ENCODE results near the gene SUGP2.

The SUGP2 gene

DNA sequence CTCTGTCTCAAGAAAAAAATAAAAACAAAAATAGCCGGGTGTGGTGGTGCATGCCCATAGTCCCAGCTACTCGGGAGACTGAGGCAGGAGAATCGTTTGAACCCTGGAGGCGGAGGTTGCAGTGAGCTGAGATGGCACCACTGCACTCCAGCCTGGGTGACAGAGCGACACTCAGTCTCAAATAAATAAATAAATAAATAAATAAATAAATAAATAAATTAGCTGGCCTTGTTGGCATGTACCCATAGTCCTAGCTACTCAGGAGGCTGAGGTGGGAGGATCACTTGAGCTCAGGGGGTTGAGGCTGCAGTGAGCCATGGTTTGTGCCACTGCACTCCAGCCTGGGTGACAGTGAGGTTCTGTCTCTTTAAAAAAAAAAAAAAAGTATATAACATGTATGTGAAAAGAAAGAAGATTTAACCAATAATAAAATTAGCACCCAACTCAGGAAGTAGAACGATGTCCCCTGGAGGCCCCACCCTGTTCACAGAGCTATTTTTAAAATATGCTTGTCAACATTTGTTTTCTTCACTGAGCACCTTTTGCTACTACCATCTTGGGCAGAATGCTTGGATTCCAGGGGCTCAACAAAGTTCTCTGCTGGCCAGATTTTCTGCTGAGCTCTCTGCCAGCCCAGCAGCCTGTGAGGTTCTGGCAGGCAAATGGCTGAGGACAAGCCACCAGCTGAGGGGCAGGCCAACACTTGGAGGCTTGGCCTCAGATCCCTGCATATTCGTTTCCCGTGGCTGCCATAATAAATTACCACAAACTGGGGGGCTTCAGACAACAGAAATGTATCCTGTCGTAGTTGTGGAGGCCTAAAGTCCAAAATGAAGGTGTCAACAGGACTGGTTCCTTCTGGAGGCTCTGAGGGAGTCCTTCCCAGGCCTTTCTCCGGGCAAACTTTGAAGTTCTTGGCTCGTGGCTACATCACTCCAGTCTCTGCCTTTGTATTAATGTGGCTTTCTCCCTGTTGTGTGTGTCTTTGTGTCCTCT lies 35.6 kb upstream of the SUGP2 start:
- no peak for DNase-seq (ENCODE audit: insufficient read length, low spot score)
- TF ChIP-seq POLR2AphosphoS5 (IDR thresholded peaks at IDR 0.05; ENCODE audit: low read depth, low read length) (no peak), SPI1 (IDR thresholded peaks at IDR 0.05; ENCODE audit: low read depth, low read length) (no peak), PAX5 (IDR thresholded peaks at IDR 0.05; ENCODE audit: insufficient read depth, low read length, severe bottlenecking) (no peak), POLR2A (IDR thresholded peaks at IDR 0.05; ENCODE audit: low read depth, low read length) (no peak), POU2F2 (IDR thresholded peaks at IDR 0.05; ENCODE audit: low read depth, low read length) (no peak), TAF1 (IDR thresholded peaks at IDR 0.05; ENCODE audit: low read depth, low read length) (no peak)

DNA sequence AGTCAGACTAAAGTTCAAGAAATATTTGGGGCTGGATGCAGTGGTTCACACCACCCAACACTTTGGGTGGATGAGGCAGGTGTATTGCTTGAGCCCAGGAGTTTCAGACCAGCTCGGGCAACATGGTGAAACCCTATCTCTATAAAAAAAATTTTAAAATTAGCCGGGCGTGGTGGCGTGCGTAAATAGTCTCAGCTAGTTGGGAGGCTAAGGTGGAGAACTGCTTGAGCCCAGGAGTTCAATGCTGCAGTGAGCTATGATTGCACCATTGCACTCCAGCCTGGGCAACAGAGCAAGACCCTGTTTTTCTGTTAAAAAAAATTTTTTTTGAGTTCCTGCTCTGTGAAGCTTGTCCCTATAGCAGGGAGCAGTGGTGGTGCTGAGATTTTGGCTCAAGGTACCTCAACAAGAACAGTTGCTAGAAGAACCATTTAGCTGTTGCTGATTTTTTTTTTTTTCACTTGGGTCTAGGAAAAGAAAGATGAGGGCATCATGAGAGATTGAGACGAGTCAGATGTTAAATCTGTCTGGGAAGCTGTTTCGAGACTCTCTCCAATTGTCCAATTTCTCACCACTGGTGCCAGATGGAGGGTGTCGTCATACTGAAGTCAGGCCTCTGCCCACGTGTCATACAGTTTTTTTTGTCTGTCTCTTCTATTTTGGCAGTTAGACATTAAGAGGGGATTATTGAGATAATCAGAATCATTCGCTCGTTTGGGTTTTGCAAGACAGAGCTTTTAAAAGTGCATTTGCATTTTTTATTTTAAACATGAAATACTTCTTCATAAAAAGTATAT lies 34.2 kb upstream of the SUGP2 start:
- no peak for FAIRE-seq
- TF ChIP-seq PAX5 (IDR thresholded peaks at IDR 0.05; ENCODE audit: insufficient read depth, low read length, severe bottlenecking) = no peak
- DNase-seq (ENCODE audit: insufficient read length, low spot score) = no peak

More for the DNA sequence above, 35.6 kb upstream of the SUGP2 start:
- FAIRE-seq = no peak

DNA sequence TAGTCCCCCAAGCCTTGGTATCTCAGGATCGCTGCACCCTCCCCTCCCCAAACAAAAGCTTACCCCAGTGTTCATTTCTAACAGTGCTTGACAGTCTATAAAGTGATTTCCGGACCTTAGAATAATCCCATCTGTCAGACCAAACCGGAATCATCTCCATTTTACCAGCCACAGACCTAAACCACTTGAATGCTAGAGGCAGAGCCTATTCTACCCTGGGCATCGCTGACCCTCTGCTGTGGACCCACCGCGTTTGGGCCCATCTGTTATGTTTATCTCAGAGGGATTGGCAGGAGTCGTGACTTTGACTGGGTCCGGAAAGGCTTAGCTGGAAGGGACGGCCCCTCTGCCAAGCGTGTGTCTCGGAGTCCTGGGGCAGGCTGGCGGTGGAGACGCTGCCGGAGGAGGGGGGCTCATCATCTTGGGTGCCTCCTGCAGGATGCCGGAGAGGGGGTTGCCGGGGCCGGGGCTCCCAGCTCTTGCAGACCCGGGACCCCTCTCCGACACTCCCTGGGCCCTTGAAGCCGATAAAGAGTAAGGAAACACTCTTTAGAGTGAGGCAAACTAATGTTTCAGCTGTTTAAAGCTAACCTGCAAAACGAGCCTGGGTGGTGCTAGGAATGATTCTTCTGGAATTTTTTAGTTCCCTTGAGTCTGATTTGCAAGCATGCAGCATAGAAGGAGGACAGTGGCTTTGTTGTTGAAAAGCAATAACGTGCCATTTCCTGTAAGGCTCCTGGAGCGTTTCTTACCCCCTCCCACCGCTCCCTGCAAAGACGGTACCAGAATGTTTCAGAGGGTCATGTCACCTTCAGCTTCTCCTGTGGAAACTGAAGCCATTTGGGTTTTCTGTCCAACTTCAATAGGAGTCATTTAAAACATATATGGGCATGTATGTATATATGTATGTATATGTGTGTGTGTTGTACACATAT lies 31.8 kb upstream of the SUGP2 start:
- TF ChIP-seq POLR2A (IDR thresholded peaks at IDR 0.05; ENCODE audit: low read depth, low read length) (no peak), PAX5 (IDR thresholded peaks at IDR 0.05; ENCODE audit: insufficient read depth, low read length, severe bottlenecking) (no peak), POU2F2 (IDR thresholded peaks at IDR 0.05; ENCODE audit: low read depth, low read length) (no peak), TAF1 (IDR thresholded peaks at IDR 0.05; ENCODE audit: low read depth, low read length) (no peak), SPI1 (IDR thresholded peaks at IDR 0.05; ENCODE audit: low read depth, low read length) (no peak), POLR2AphosphoS5 (IDR thresholded peaks at IDR 0.05; ENCODE audit: low read depth, low read length) (no peak)
- DNase-seq (ENCODE audit: insufficient read length, low spot score) (no peak), FAIRE-seq (no peak)

DNA sequence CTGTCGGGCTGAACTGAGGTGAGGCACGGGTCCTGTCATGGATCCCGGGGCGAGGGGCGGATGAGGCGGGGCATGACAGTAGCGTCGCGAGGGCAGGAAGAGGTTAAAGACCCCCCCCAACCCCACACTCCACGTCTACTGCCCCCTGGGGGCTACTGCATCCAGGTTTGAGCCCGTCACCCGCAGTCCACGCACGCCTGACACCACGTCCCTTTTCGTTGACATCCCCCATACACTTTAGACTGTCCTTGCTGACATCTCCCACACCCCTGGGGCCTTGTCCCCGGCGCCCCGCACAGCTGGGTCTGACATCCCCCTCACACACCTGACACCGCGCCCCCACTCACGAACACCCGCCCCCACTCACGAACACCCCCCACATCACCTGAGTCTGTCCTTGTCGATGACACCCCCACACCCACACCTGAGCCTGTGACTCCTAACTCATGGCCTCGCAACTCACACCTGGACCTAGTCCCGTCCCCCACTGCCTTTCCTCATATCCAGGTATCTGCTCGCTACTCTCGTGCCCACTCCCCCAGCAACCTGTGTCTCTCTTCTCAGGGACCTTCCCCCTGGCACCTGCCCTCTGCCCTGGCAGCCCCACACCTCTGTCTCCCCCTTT lies 30.9 kb upstream of the SUGP2 start:
- no peak for DNase-seq (ENCODE audit: insufficient read length, low spot score)
- TF ChIP-seq SPI1 (IDR thresholded peaks at IDR 0.05; ENCODE audit: low read depth, low read length) (no peak), POU2F2 (IDR thresholded peaks at IDR 0.05; ENCODE audit: low read depth, low read length) (no peak), PAX5 (IDR thresholded peaks at IDR 0.05; ENCODE audit: insufficient read depth, low read length, severe bottlenecking) (no peak), TAF1 (IDR thresholded peaks at IDR 0.05; ENCODE audit: low read depth, low read length) (no peak), POLR2A (IDR thresholded peaks at IDR 0.05; ENCODE audit: low read depth, low read length) (no peak), POLR2AphosphoS5 (IDR thresholded peaks at IDR 0.05; ENCODE audit: low read depth, low read length) (no peak)
- no peak for FAIRE-seq

DNA sequence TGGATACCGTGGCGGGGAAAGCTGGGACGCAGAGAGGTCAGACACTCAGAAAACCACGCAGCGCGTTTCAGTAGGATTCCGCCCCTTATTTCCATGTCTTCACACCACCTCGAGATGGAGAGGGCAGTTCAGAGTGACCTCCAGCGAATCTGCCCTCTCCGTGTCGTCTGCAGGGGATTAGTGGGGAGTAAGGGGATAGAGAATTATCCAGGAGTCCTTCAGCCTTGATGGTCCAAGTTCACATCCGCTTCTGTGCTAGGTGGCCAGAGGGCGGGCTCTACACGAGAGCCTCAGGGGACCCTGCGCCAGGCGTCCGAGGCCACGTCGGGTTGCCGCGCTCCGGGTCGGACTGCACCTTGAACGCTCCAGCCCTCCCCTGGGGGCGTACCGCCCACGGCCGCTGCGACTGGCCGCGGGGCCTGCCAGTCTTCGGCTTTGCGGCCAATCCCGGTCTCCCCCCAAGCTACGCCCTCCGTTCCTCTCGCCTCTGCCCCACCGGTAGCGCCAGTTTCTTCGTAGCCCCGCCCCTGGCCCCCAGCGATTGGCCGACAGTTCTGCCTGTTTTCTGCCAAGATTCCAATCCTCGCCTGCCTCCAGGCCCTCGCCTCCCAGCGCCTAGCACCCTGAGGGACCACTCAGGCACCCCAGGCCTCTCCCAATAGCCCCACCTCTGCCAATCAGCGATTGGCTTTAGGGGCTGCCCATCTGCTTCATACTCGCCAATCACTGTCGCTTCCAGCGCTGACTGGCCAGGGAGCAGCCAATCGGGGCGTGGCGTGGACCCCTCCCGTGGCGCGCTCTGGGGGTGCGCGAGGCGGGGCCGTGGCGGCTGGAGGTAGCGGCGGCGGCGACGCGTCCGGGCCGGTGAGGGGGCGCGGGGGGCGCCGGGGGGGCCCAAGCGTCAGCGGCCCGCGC lies 30.1 kb upstream of the SUGP2 start, which contains the start of gene SLC25A42:
TSS of gene SLC25A42 (plus strand) at position 812 of the 915 bp plus-strand sequence. CDS start 32,131 bp downstream, outside the sequence.
- DNase-seq (ENCODE audit: insufficient read length, low spot score) (peak; percentile 100), FAIRE-seq (peak; percentile 100)
- TF ChIP-seq POLR2A (IDR thresholded peaks at IDR 0.05; ENCODE audit: low read depth, low read length) = no peak
- no peak for TF ChIP-seq SPI1 (IDR thresholded peaks at IDR 0.05; ENCODE audit: low read depth, low read length)
- no peak for TF ChIP-seq TAF1 (IDR thresholded peaks at IDR 0.05; ENCODE audit: low read depth, low read length)
- no peak for TF ChIP-seq POLR2AphosphoS5 (IDR thresholded peaks at IDR 0.05; ENCODE audit: low read depth, low read length)
- TF ChIP-seq POU2F2 (IDR thresholded peaks at IDR 0.05; ENCODE audit: low read depth, low read length) = no peak
- no peak for TF ChIP-seq PAX5 (IDR thresholded peaks at IDR 0.05; ENCODE audit: insufficient read depth, low read length, severe bottlenecking)

DNA sequence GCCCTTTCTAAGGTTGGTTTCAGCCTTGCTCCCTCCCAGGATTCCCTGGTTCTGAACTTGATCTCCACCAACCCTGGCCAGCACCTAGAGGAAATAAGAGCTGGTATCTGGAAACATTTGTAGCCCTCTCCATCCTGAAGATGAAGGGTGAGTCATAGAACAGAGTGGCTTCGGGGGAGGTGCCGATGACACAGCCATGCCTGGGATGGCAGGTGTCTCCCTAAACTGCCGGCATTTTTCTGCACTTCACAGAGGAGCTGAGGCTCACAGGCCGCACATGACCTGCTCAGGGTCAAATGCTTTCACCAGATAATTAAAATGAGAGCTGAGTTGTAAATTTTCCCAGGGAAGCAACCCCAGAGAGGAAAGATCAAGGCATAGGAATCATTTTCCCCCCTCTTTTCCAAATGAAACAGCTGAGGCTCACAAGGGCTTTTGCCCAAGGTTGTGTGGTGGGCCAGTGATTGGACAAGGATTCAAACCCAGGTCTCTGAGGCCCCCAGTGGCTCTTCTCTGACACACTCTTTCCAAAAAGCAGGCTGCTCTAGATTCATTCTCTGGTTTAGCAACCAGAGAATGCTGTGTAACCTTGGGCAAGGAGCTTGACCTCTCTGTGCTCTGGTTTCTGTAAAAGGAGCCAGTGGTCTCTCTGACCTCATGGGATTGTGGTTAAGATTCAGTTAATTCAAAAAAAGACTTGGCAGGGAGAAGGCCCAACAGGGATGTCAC lies 29.3 kb upstream of the SUGP2 start:
- FAIRE-seq = no peak
- TF ChIP-seq POU2F2 (IDR thresholded peaks at IDR 0.05; ENCODE audit: low read depth, low read length) (no peak), SPI1 (IDR thresholded peaks at IDR 0.05; ENCODE audit: low read depth, low read length) (no peak), POLR2AphosphoS5 (IDR thresholded peaks at IDR 0.05; ENCODE audit: low read depth, low read length) (no peak), TAF1 (IDR thresholded peaks at IDR 0.05; ENCODE audit: low read depth, low read length) (no peak), PAX5 (IDR thresholded peaks at IDR 0.05; ENCODE audit: insufficient read depth, low read length, severe bottlenecking) (no peak), POLR2A (IDR thresholded peaks at IDR 0.05; ENCODE audit: low read depth, low read length) (no peak)
- no peak for DNase-seq (ENCODE audit: insufficient read length, low spot score)

DNA sequence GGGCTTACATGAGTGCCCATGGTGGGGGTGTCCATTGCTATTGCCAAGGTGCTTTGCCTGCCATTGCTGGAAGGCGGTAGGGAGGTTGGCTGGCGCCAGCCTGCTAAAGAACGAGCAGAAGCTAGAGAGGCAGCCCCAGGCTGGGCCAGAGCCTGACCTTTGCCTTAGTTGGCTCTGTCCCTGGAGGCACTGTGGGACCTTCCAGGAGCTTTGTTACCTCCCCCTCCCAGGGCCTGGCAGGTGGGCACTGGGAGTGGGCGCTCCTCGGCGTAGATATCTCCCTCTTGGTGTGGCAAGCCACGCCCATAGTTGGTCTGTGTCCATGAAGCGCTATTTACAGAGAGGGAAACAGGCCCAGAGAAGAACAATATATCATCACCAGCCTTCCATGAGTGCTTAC lies 28.2 kb upstream of the SUGP2 start:
- FAIRE-seq (no peak), DNase-seq (ENCODE audit: insufficient read length, low spot score) (no peak)
- TF ChIP-seq PAX5 (IDR thresholded peaks at IDR 0.05; ENCODE audit: insufficient read depth, low read length, severe bottlenecking) = no peak

Data from GM12891 (cell line).